Right lobe of liver (tissue), 4 donors: ENCODE data around the gene PPP1R14B.

ENCODE experiments used
- CTCF ChIP-seq, 4 donors: fragments of 200-600 bp in 3 of 4; fragments of 450-650 bp in 1 of 4; IDR thresholded peaks; one replicate each; pipeline versions ENCODE4 v1.5.1 to v1.8.0; 2016 to 2022; ENCODE audit warnings: antibody characterized with exemption in 4 of 4, mild to moderate bottlenecking in 2 of 4
- POLR2A ChIP-seq: fragments of 450-650 bp; IDR thresholded peaks from one replicate; pipeline ENCODE4 v1.6.1; 2017; ENCODE audit warnings: antibody characterized with exemption, mild to moderate bottlenecking
- donor health status: DM: no; HTN: no; CAD: no.
- donor health status: DM: no; HTN: no; CAD: no.
- donor health status: DM: no; HTN: yes; CAD: no.

- TF ChIP-seq CTCF (IDR thresholded peaks at IDR 0.05), result no peak
- no peak for TF ChIP-seq POLR2A
These were observed 26.5 kb downstream of the PPP1R14B start for GRCh38 chr11:64220271-64220670.
